Tibial artery (tissue), 4 donors: Measurements from ENCODE around the gene USP11.

Experiments used
- DNase-seq, 2 donors: peaks; one replicate each; pipeline ENCODE4 v3.0.0-alpha.2; 2019
- H3K27ac ChIP-seq, 2 donors: fragments of 200-600 bp; sonication (generic) in 1 of 2; 1 replicate in 1 of 2; 2 replicates in 1 of 2; pipeline ENCODE4 v1.5.1; 2018 to 2019; ENCODE audit warnings: mild to moderate bottlenecking in 1 of 2
- H3K27me3 ChIP-seq, 2 donors: fragments of 200-600 bp; sonication (generic) in 1 of 2; one replicate each; pipeline versions ENCODE4 v1.5.1 to v1.6.0; 2016 to 2019
- H3K36me3 ChIP-seq, 3 donors: fragments of 200-600 bp; sonication (generic) in 2 of 3; one replicate each; pipeline ENCODE4 v1.5.1; 2016 to 2019; ENCODE audit warnings: mild to moderate bottlenecking in 2 of 3
- H3K4me1 ChIP-seq, 4 donors: fragments of 200-600 bp; sonication (generic) in 2 of 4; 1 replicate in 3 of 4; 2 replicates in 1 of 4; pipeline ENCODE4 v1.5.1; 2016 to 2019
- H3K4me3 ChIP-seq, 2 donors: fragments of 200-600 bp; sonication (generic) in 1 of 2; 1 replicate in 1 of 2; 2 replicates in 1 of 2; pipeline ENCODE4 v1.5.1; 2018 to 2019; ENCODE audit warnings: mild to moderate bottlenecking in 2 of 2
- H3K9me3 ChIP-seq, 3 donors: fragments of 200-600 bp; sonication (generic) in 1 of 3; one replicate each; pipeline ENCODE4 v1.5.1; 2016 to 2019
- CTCF ChIP-seq, 2 experiments: fragments of 200-600 bp in 1 of 2; fragments of 450-650 bp in 1 of 2; IDR thresholded peaks; one replicate each; pipeline ENCODE4 v1.5.1; 2017 to 2019; ENCODE audit warnings: antibody characterized with exemption in 2 of 2, mild to moderate bottlenecking in 1 of 2, moderate library complexity in 1 of 2
- intact Hi-C: fragments of 100-400 bp; cut with DNase I; formaldehyde crosslinking; loops from one replicate; pipeline ENCODE4 v1.15.0; 2023; ENCODE audit warnings: low total_unique reads

The USP11 gene

GRCh38 chrX:47239898-47240545 lies 7.2 kb downstream of the USP11 start:
- H3K4me1 ChIP-seq = peaks cover 0 to 13% (median 3%) of the 10 kb centered on the region in 4 donors
- H3K9me3 ChIP-seq = no peaks in the 10 kb centered on the region
- H3K27me3 ChIP-seq = no peaks in the 10 kb centered on the region
- H3K36me3 ChIP-seq = peaks cover 24 to 58% (median 51%) of the 10 kb centered on the region in 3 donors
- intact Hi-C loops = no loop called here
- TF ChIP-seq CTCF (IDR thresholded peaks at IDR 0.05) = no peak
- H3K4me3 ChIP-seq = no peak overlapping the region
- no peak for DNase-seq
- no peak overlapping the region for H3K27ac ChIP-seq

- Histone ChIP-seq H3K9me3 (no peaks in the 10 kb centered on the region), H3K27ac (no peak overlapping the region), H3K4me1 (peaks cover 0 to 7% (median 1%) of the 10 kb centered on the region in 4 donors), H3K27me3 (no peaks in the 10 kb centered on the region), H3K4me3 (no peak overlapping the region), H3K36me3 (peaks cover 24 to 64% (median 56%) of the 10 kb centered on the region in 3 donors)
- no peak for DNase-seq
- TF ChIP-seq CTCF (IDR thresholded peaks at IDR 0.05) = no peak
- intact Hi-C loops = no loop called here
Observed at GRCh38 chrX:47240619-47241018, 7.8 kb downstream of the USP11 start.

GRCh38 chrX:47241201-47242011 lies 8.6 kb downstream of the USP11 start:
- H3K36me3 ChIP-seq = peaks cover 28 to 69% (median 60%) of the 10 kb centered on the region in 3 donors
- peaks cover 0 to 7% (median 0%) of the 10 kb centered on the region in 4 donors for H3K4me1 ChIP-seq
- no peaks in the 10 kb centered on the region for H3K27me3 ChIP-seq
- DNase-seq = no peak
- no peaks in the 10 kb centered on the region for H3K9me3 ChIP-seq
- no peak overlapping the region for H3K4me3 ChIP-seq
- TF ChIP-seq CTCF (IDR thresholded peaks at IDR 0.05) = no peak
- intact Hi-C loops = no loop called here
- no peak overlapping the region for H3K27ac ChIP-seq

- H3K4me3 ChIP-seq = no peak overlapping the region
- H3K27ac ChIP-seq = no peak overlapping the region
- no peak for TF ChIP-seq CTCF (IDR thresholded peaks at IDR 0.05)
- H3K36me3 ChIP-seq = peaks cover 28 to 73% (median 60%) of the 10 kb centered on the region in 3 donors
- intact Hi-C loops = no loop called here
- peaks cover 0 to 2% (median 0%) of the 10 kb centered on the region in 4 donors for H3K4me1 ChIP-seq
- no peaks in the 10 kb centered on the region for H3K27me3 ChIP-seq
- DNase-seq = no peak
- H3K9me3 ChIP-seq = no peaks in the 10 kb centered on the region
Observed at GRCh38 chrX:47242321-47242720, 9.5 kb downstream of the USP11 start.

GRCh38 chrX:47243351-47243750 lies 10.5 kb downstream of the USP11 start:
- no peaks in the 10 kb centered on the region for H3K4me1 ChIP-seq
- intact Hi-C loops = no loop called here
- H3K4me3 ChIP-seq = no peak overlapping the region
- DNase-seq = no peak
- H3K27me3 ChIP-seq = no peaks in the 10 kb centered on the region
- no peak overlapping the region for H3K27ac ChIP-seq
- no peaks in the 10 kb centered on the region for H3K9me3 ChIP-seq
- H3K36me3 ChIP-seq = peaks cover 28 to 80% (median 60%) of the 10 kb centered on the region in 3 donors
- no peak for TF ChIP-seq CTCF (IDR thresholded peaks at IDR 0.05)
